ENCODE measurements around the gene SIGMAR1.

The SIGMAR1 gene

DNA sequence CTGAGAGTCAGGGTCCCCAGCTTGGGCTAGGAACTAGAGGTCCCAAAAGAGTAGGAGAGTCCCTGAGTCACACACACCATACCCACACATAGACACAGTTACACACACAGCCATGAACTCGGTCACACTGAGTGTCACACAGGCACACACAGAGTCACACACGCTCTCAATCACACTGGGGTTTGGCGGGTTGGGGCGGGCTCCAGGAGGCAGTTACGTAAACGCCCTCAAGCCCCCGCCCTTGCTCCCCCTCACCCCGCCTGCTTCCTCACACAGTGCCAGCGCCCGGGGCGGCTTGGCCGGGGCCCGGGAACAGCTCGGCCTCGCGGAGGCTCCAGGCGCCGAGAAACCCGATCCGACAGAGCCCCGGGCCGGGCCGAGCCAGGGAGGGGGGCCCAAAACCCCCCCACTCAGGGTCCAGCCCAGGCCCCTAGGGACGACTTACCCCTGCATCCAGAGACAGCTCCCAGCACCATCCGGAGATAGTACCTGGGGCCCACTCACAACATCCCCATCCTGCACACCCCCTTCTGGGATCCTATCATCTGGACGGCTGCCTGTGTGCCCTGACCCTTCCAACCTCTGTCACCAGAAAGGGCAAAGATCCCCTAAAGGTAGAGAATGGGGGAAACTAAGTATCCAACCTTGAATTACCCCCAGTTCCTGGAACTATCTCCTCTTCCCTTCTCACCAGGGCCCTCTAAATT is 44.5 kb downstream of the SIGMAR1 start:
- Histone ChIP-seq H3K27ac (no peak overlapping the region), H4K20me1 (ENCODE audit: insufficient read depth) (no peaks in the 10 kb centered on the region), H3K79me2 (ENCODE audit: insufficient read depth, low read depth) (no peaks in the 10 kb centered on the region), H3K4me3 (IDR thresholded peaks at IDR 0.05; ENCODE audit: insufficient read depth, low read depth, low read length) (no peak overlapping the region), H3K36me3 (ENCODE audit: insufficient read depth) (no peaks in the 10 kb centered on the region), H3K4me1 (ENCODE audit: low read depth, poor library complexity, severe bottlenecking) (no peaks in the 10 kb centered on the region), H2AFZ (ENCODE audit: low read depth) (no peak overlapping the region), H3K27me3 (ENCODE audit: insufficient read depth, low read depth) (peaks cover 30% of the 10 kb centered on the region), H3K9ac (no peak overlapping the region), H3K4me2 (no peak overlapping the region)
- TF ChIP-seq, protein P1, sequence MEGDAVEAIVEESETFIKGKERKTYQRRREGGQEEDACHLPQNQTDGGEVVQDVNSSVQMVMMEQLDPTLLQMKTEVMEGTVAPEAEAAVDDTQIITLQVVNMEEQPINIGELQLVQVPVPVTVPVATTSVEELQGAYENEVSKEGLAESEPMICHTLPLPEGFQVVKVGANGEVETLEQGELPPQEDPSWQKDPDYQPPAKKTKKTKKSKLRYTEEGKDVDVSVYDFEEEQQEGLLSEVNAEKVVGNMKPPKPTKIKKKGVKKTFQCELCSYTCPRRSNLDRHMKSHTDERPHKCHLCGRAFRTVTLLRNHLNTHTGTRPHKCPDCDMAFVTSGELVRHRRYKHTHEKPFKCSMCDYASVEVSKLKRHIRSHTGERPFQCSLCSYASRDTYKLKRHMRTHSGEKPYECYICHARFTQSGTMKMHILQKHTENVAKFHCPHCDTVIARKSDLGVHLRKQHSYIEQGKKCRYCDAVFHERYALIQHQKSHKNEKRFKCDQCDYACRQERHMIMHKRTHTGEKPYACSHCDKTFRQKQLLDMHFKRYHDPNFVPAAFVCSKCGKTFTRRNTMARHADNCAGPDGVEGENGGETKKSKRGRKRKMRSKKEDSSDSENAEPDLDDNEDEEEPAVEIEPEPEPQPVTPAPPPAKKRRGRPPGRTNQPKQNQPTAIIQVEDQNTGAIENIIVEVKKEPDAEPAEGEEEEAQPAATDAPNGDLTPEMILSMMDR (conservative IDR thresholded peaks at IDR 0.05; ENCODE audit: low read depth, low read length), result no peak

DNA sequence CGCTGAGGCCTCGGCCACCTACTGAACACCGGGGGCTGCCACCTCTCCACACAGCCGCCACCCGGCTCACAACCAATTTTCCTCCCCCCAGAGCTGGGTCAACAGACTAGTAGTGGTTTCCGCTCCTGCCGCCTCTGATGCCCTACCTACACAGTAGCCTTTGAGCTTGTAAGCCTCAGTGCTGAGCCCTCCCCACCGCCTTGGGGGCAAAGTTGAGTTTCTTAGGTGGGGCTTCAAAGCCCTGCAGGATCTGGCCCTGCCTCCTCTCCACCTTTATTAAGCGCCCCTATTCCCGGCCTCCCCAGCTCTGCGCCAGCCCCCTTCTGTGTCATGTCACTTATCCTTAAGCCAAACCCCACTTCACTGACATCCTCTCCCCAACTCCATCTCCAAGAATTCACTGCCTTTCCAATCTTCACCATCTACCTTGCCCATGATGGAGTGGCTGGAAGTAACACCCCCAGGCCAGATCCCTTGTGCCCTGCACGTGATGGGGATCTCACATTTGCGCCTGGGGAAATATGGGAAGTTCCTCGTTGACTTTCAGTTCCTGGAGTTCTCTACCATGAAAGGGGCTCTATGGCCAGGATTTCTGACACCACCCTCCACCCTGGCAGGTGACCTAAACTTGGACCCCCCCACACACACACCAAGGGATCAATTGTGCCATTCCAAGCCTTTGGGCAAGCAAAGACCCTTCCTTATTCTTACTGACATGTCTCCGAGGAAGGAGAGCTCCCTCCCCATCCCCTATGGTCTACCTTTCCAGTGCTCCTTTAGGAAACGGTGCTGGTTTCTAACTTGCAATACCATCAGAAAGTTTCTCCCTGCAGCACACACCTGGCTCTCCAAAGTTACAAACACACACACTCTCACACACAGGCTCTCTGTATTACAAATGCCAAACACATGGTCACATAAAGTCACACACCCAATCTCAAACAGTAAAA is 45.4 kb downstream of the SIGMAR1 start:
- Histone ChIP-seq H3K36me3 (ENCODE audit: insufficient read depth) (no peaks in the 10 kb centered on the region), H3K4me3 (IDR thresholded peaks at IDR 0.05; ENCODE audit: insufficient read depth, low read depth, low read length) (no peak overlapping the region), H3K79me2 (ENCODE audit: insufficient read depth, low read depth) (no peaks in the 10 kb centered on the region), H3K4me2 (no peak overlapping the region; the same call in 1 of the 2 replicates), H2AFZ (ENCODE audit: low read depth) (0 out of 2 replicates have a peak overlapping the region, but pooled peaks have one; percentile 49), H3K27me3 (ENCODE audit: insufficient read depth, low read depth) (peaks cover 37% of the 10 kb centered on the region), H4K20me1 (ENCODE audit: insufficient read depth) (no peaks in the 10 kb centered on the region), H3K4me1 (ENCODE audit: low read depth, poor library complexity, severe bottlenecking) (no peaks in the 10 kb centered on the region), H3K27ac (no peak overlapping the region), H3K9ac (no peak overlapping the region)
- TF ChIP-seq, protein P1 (conservative IDR thresholded peaks at IDR 0.05; ENCODE audit: low read depth, low read length), result peak; percentile 14; the same call in 1 of the 2 replicates

DNA sequence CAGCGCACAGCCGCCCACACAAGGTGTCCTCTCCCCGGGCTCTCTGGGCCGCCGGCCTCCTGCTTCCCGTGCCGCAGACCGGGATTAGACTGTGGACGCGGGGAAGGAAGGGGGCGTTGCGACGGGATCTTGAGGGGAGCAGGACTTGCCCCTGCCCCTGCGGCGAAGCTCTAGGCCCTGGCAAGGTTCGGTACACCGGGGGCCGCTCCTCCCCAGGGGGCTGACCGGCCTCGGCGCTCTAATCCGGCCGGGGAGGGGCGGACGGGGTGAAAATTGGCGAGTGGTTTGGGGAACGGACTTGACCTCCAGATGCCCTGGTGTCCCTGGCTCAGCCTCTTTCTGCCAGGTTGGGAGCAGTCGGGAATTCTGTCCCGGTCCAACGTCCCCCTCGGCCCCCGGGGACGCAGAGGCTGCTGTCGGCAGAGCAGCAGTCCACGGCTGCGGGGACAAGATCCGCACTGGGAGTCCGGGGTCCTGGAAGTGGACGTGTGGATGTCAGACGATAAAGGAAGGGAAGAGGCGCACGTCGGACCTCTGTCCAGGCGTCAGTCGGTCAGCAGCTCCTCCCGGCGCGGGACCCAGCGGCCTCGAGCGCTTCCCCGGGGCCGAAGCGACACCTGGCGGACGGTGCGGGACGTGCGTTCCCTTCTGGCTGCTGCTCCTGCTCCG is 46.2 kb downstream of the SIGMAR1 start:
- no peaks in the 10 kb centered on the region for H4K20me1 ChIP-seq (ENCODE audit: insufficient read depth)
- no peaks in the 10 kb centered on the region for H3K4me1 ChIP-seq (ENCODE audit: low read depth, poor library complexity, severe bottlenecking)
- no peak overlapping the region for H3K4me3 ChIP-seq (IDR thresholded peaks at IDR 0.05; ENCODE audit: insufficient read depth, low read depth, low read length)
- TF ChIP-seq, protein P1 (conservative IDR thresholded peaks at IDR 0.05; ENCODE audit: low read depth, low read length), result peak; percentile 74
- H3K27ac ChIP-seq, result no peak overlapping the region
- peaks cover 45% of the 10 kb centered on the region for H3K27me3 ChIP-seq (ENCODE audit: insufficient read depth, low read depth)
- H3K9ac ChIP-seq, result no peak overlapping the region
- peak overlapping the region; percentile 49 for H2AFZ ChIP-seq (ENCODE audit: low read depth)
- H3K36me3 ChIP-seq (ENCODE audit: insufficient read depth), result no peaks in the 10 kb centered on the region
- no peaks in the 10 kb centered on the region for H3K79me2 ChIP-seq (ENCODE audit: insufficient read depth, low read depth)
- H3K4me2 ChIP-seq, result peak overlapping the region; percentile 84

Data from KMS-11 (cell line).